AG04450 (cell line): ENCODE measurements around the gene ZBTB12. TPM values are rescaled to one million over a fixed set of nuclear protein-coding genes. Genes with fewer than 3 reads are reported as not detected.
"Not testable (repeated sequence)": the region's sequence is repeated elsewhere in the genome, so short reads cannot be mapped to it uniquely, and the experiment has no call there.

Experiments
- CTCF ChIA-PET: fragments of 300-600, 350-600 bp; formaldehyde crosslinking; extraction: SDS; loops from one replicate; lab custom pipeline; 2022; ENCODE audit warnings: antibody characterized with exemption, inconsistent platforms; lab: Charles Lee
- POLR2A ChIA-PET: fragments of 350-600 bp; formaldehyde crosslinking; extraction: SDS; loops from one replicate; lab custom pipeline; 2021; ENCODE audit warnings: antibody characterized with exemption, inconsistent platforms; lab: Yijun Ruan, JAX
- DNase-seq: peaks from one replicate; pipeline ENCODE4 v3.0.0-alpha.2; 2011; ENCODE audit warnings: low read depth, low spot score
- H3K27ac ChIP-seq: one replicate; pipeline ENCODE4 v1.5.1; 2012; ENCODE audit warnings: low read depth, low read length, control low read depth
- H3K27me3 ChIP-seq: one replicate; pipeline ENCODE4 v1.6.0; 2012; ENCODE audit warnings: low read length; ENCODE audit not compliant: control insufficient read depth, insufficient read depth
- H3K4me3 ChIP-seq: 2 replicates; pipeline ENCODE4 v1.5.1; 2011; ENCODE audit warnings: mild to moderate bottlenecking, low read depth, low read length, control low read depth
- H3K9me3 ChIP-seq: 2 replicates; pipeline ENCODE4 v1.5.1; 2012; ENCODE audit warnings: low read length; ENCODE audit not compliant: control insufficient read depth, insufficient read depth
- CTCF ChIP-seq: IDR thresholded peaks from 2 replicates; pipeline ENCODE4 v1.5.1; 2011; ENCODE audit warnings: low read depth, low read length, control low read depth, inconsistent platforms
- polyA plus RNA-seq: library from polyadenylated mRNA; depleted of rRNA; stranded (reverse); fragments of >200 nt; gene quantifications from 2 replicates; pipeline ENCODE4 v1.2.3, GENCODE V29; 2011

ZBTB12 gene
- polyA plus RNA-seq, 1 experiment = 2.4 TPM

- TF ChIP-seq CTCF = no peak
- Histone ChIP-seq H3K27me3 (no peaks in the 10 kb centered on the region), H3K27ac (no peak overlapping the region), H3K9me3 (no peaks in the 10 kb centered on the region), H3K4me3 (no peak overlapping the region)
- no peak for DNase-seq
- ChIA-PET POLR2A (no interaction called here), CTCF (no interaction called here)
Measured at GRCh38 chr6:31870385-31870921, 31.4 kb downstream of the ZBTB12 start.

GRCh38 chr6:31869343-31869742 is 32.5 kb downstream of the ZBTB12 start:
- TF ChIP-seq CTCF = no peak
- Histone ChIP-seq H3K9me3 (no peaks in the 10 kb centered on the region), H3K27ac (no peak overlapping the region), H3K4me3 (no peak overlapping the region), H3K27me3 (no peaks in the 10 kb centered on the region)
- no peak for DNase-seq
- CTCF ChIA-PET = no interaction called here
- POLR2A ChIA-PET = no interaction called here

GRCh38 chr6:31868658-31868971 is 33.3 kb downstream of the ZBTB12 start:
- H3K27ac ChIP-seq, H3K4me3 ChIP-seq, POLR2A ChIA-PET, H3K27me3 ChIP-seq, H3K9me3 ChIP-seq, DNase-seq: not testable (repeated sequence)
- CTCF ChIA-PET = interaction anchor here (0.7 kb wide), 1 partner anchor 22 kb away, joined by 3 read pairs; no protein-coding TSS in a partner anchor

DNA sequence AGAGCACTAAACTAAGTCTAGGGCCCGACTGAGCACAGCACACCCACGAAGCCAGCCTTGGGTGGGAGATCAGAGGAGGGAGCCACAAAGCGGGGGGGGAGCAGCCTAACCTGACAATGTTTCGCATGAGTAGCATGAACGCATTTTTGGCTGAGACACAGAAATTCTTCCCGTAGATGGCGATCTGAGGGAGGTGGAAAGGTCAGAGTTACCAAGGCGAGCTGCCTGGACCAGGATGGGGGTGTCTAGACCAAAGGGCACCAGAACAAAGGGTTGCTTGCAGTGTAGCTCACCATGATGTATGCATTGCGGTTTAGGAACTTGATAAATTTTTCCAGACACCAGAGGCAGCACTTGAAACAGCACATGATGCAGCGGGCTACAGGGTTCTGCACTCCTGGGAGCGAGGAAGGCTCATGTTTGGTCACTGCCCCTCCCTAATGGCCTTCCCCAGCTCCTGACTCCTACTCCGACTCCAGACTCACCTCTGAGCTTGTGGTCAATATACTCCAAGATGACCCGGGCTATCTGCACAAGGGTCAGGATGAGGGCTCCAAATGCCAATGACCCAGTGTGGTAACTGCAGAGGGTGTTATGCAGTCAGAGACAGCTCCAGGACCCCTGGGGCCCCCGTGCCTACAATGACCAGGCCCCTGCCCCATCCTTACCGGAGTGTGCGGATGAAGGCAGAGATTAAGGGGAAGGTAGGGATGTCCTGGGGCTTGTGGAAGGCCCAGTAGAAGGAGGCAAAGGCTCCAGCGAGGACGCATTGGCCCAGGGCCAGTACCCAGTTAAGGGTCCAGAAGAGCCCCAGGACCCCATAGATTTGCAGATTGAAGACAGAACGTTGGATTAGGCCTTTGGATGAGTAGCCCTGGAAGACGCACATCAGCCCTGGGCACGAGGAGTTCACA is 36.4 kb downstream of the ZBTB12 start:
- no peak overlapping the region for H3K4me3 ChIP-seq
- H3K27ac ChIP-seq = no peak overlapping the region
- no peaks in the 10 kb centered on the region; the same call in 1 of the 2 replicates for H3K9me3 ChIP-seq
- no peak for TF ChIP-seq CTCF
- no peaks in the 10 kb centered on the region for H3K27me3 ChIP-seq
- DNase-seq = no peak
- ChIA-PET CTCF (no interaction called here), POLR2A (no interaction called here)

DNA sequence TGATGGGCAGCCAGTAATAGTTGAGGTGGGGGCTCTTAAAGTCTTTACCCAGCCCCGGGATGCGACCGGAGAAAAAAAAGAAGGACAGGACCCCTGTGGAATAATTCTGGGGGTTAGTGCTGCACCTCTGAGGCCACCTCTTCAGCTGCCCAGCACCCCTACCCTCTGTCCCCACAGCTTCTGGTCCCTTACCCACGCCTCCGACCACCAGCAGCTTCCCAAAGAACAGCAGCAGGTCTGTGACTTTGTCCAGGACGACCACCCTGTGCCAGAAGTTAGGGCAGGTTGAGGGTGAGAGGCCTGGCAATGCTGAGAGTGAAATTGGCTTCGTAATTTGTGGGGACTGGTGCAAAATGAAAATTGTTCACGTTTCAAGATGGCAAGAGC is 37.1 kb downstream of the ZBTB12 start:
- ChIA-PET POLR2A (no interaction called here), CTCF (interaction anchor here (1.1 kb wide), 1 partner anchor 24 kb away, joined by 6 read pairs; no protein-coding TSS in a partner anchor)
- DNase-seq = no peak
- TF ChIP-seq CTCF = no peak
- Histone ChIP-seq H3K4me3 (no peak overlapping the region), H3K27me3 (no peaks in the 10 kb centered on the region), H3K9me3 (no peaks in the 10 kb centered on the region; the same call in 1 of the 2 replicates), H3K27ac (no peak overlapping the region)

- CTCF ChIA-PET = interaction anchor here (0.6 to 1.3 kb wide), 5 partner anchors 25 to 221 kb away, joined by 3 to 6 read pairs (median 4); no protein-coding TSS in a partner anchor
- DNase-seq, H3K27me3 ChIP-seq, H3K9me3 ChIP-seq: not testable (repeated sequence)
- POLR2A ChIA-PET = interaction anchor here (0.5 to 2.0 kb wide), 6 partner anchors 17 to 161 kb away, joined by 3 to 15 read pairs (median 4); partner anchors contain the start of genes ABHD16A and HSPA1B
- H3K4me3 ChIP-seq = peak overlapping the region; percentile 79
- peak overlapping the region; percentile 62 for H3K27ac ChIP-seq
Measured at GRCh38 chr6:31864123-31864562, 37.7 kb downstream of the ZBTB12 start.
